Brain microvascular endothelial cell (primary cell): ENCODE data around the gene CDC42EP5.

Experiments used
- DNase-seq: peaks from one replicate; pipeline ENCODE4 v3.0.0-alpha.2; 2020
- H3K27ac ChIP-seq: fragments of 250-450 bp; sonication (Bioruptor Pico); 2 replicates; pipeline ENCODE4 v1.5.1; 2020; ENCODE audit warnings: mild to moderate bottlenecking, moderate library complexity
- H3K27me3 ChIP-seq: fragments of 250-450 bp; sonication (Bioruptor Pico); replicated peaks from 2 replicates; pipeline ENCODE4 v1.5.1; 2020; ENCODE audit warnings: mild to moderate bottlenecking
- H3K36me3 ChIP-seq: fragments of 250-450 bp; sonication (Bioruptor Pico); replicated peaks from 2 replicates; pipeline ENCODE4 v1.5.1; 2020; ENCODE audit warnings: mild to moderate bottlenecking
- H3K4me3 ChIP-seq: 2 replicates; pipeline ENCODE4 v1.5.1; 2011; ENCODE audit warnings: low read depth, mild to moderate bottlenecking, control low read depth, low read length, moderate library complexity
- CTCF ChIP-seq: IDR thresholded peaks from 2 replicates; pipeline ENCODE4 v1.5.1; 2011; ENCODE audit warnings: low read depth, mild to moderate bottlenecking, moderate library complexity, low read length, control low read depth, inconsistent platforms; ENCODE audit errors: missing control alignments
- in situ Hi-C: cut with HindIII; loops from 2 replicates; pipeline ENCODE4 v1.10.0; 2017; ENCODE audit warnings: low sequenced_read_pairs, low pct_ligation_motif_present

CDC42EP5 gene

GRCh38 chr19:54465426-54466109, 7.5 kb downstream of the CDC42EP5 start:
- in situ Hi-C loops = no loop called here
- H3K4me3 ChIP-seq = no peak overlapping the region
- no peaks in the 10 kb centered on the region for H3K27me3 ChIP-seq
- DNase-seq = no peak
- H3K36me3 ChIP-seq = peaks cover 17% of the 10 kb centered on the region
- H3K27ac ChIP-seq = no peak overlapping the region
- TF ChIP-seq CTCF = no peak

- peak; percentile 80 for DNase-seq
These were observed 8.3 kb downstream of the CDC42EP5 start for GRCh38 chr19:54464630-54465425.

GRCh38 chr19:54464044-54464629, 9.0 kb downstream of the CDC42EP5 start:
- Histone ChIP-seq H3K36me3 (peaks cover 27% of the 10 kb centered on the region), H3K4me3 (peak overlapping the region; percentile 61), H3K27ac (peak overlapping the region; percentile 65), H3K27me3 (no peaks in the 10 kb centered on the region)
- no peak for TF ChIP-seq CTCF
- DNase-seq = peak; percentile 91
- in situ Hi-C loops = no loop called here

More at GRCh38 chr19:54464630-54465425, 8.3 kb downstream of the CDC42EP5 start:
- Histone ChIP-seq H3K4me3 (peak overlapping the region; percentile 61), H3K27ac (peak overlapping the region; percentile 65), H3K27me3 (no peaks in the 10 kb centered on the region), H3K36me3 (peaks cover 23% of the 10 kb centered on the region)
- in situ Hi-C loops = no loop called here
- TF ChIP-seq CTCF = no peak

- no peak for TF ChIP-seq CTCF
- peaks cover 33% of the 10 kb centered on the region for H3K36me3 ChIP-seq
- no peaks in the 10 kb centered on the region for H3K27me3 ChIP-seq
- in situ Hi-C loops = no loop called here
- H3K4me3 ChIP-seq = peak within 1 kb of the TSS; percentile 61
- H3K27ac ChIP-seq = peak within 1 kb of the TSS; percentile 91
- DNase-seq = peak; percentile 100
These were observed 9.5 kb downstream of the CDC42EP5 start, which contains the start of gene LENG9 for GRCh38 chr19:54463531-54464043. LENG9 (minus strand) TSS chr19:54463778; CDS start chr19:54463526, 252 bp downstream.

- no peaks in the 10 kb centered on the region for H3K27me3 ChIP-seq
- H3K4me3 ChIP-seq = peak overlapping the region; percentile 61
- DNase-seq = peak; percentile 36
- peaks cover 40% of the 10 kb centered on the region for H3K36me3 ChIP-seq
- in situ Hi-C loops = no loop called here
- H3K27ac ChIP-seq = peak overlapping the region; percentile 91
- TF ChIP-seq CTCF = peak; percentile 52
These were observed 10.2 kb downstream of the CDC42EP5 start for GRCh38 chr19:54462655-54463530.
